Endodermal cell (in vitro differentiated cells): ENCODE results near the gene MAN2B2. TPM values are rescaled to one million over a fixed set of nuclear protein-coding genes. Genes with fewer than 3 reads are reported as not detected.

Experiments
- DNase-seq: peaks from one replicate; pipeline ENCODE4 v3.0.0-alpha.2; 2017
- H3K27ac ChIP-seq: 2 replicates; pipeline ENCODE4 v1.5.1; 2013; ENCODE audit warnings: mild to moderate bottlenecking, low read depth, low read length, moderate library complexity
- H3K27me3 ChIP-seq: 2 replicates; pipeline ENCODE4 v1.6.1; 2013; ENCODE audit warnings: mild to moderate bottlenecking, low read length, moderate library complexity; ENCODE audit not compliant: insufficient read depth, control insufficient read depth, poor library complexity, severe bottlenecking
- H3K36me3 ChIP-seq: 2 replicates; pipeline ENCODE4 v1.7.0; 2013; ENCODE audit warnings: mild to moderate bottlenecking, low read length, moderate library complexity; ENCODE audit not compliant: control insufficient read depth, insufficient read depth
- H3K4me1 ChIP-seq: one replicate; pipeline ENCODE4 v1.7.0; 2013; ENCODE audit warnings: low read length; ENCODE audit not compliant: control insufficient read depth, insufficient read depth
- H3K4me3 ChIP-seq: 2 replicates; pipeline ENCODE4 v1.5.1; 2013; ENCODE audit warnings: mild to moderate bottlenecking, low read length, moderate library complexity
- H3K9ac ChIP-seq: 2 replicates; pipeline ENCODE4 v1.6.1; 2013; ENCODE audit warnings: mild to moderate bottlenecking, low read length, moderate library complexity; ENCODE audit not compliant: poor library complexity, severe bottlenecking; ENCODE audit errors: extremely low read depth
- H3K9me3 ChIP-seq: 2 replicates; pipeline ENCODE4 v1.6.1; 2013; ENCODE audit warnings: mild to moderate bottlenecking, low read length, moderate library complexity; ENCODE audit not compliant: control insufficient read depth
- H3K27ac Mint-ChIP-seq: 2 replicates; pipeline ENCODE4 v1.8.0; 2020; ENCODE audit warnings: mixed read lengths
- H3K27me3 Mint-ChIP-seq: 2 replicates; pipeline ENCODE4 v1.8.0; 2021; ENCODE audit warnings: mild to moderate bottlenecking, mixed read lengths; ENCODE audit not compliant: insufficient read depth
- H3K36me3 Mint-ChIP-seq: 2 replicates; pipeline ENCODE4 v1.8.0; 2020; ENCODE audit warnings: low read depth, mixed read lengths
- H3K4me1 Mint-ChIP-seq: 2 replicates; pipeline ENCODE4 v1.8.0; 2020; ENCODE audit warnings: mixed read lengths
- H3K4me3 Mint-ChIP-seq: 2 replicates; pipeline ENCODE4 v1.8.0; 2020; ENCODE audit warnings: mild to moderate bottlenecking, moderate library complexity, mixed read lengths
- H3K9me3 Mint-ChIP-seq: 2 replicates; pipeline ENCODE4 v1.8.0; 2020; ENCODE audit warnings: mild to moderate bottlenecking, mixed read lengths
- WGBS, 2 experiments: methylation state at CpG; one replicate each; pipeline versions ENCODE4 v1.1.5 to v1.1.7; 2013; ENCODE audit warnings: missing lambda C conversion rate in 2 of 2, mixed read lengths in 1 of 2; ENCODE audit not compliant: insufficient coverage in 1 of 2, insufficient read length in 1 of 2; 5-methylcytosine and 5-hydroxymethylcytosine counted together
- total RNA-seq, 2 donors: library from RNA; stranded (reverse); fragmentation: NEBNext Ultra II Directional in 1 of 2; extraction: Animal tissue kit (Norgen Biotek cat#: 25700) in 1 of 2; gene quantifications; 2 replicates in 1 of 2; 3 replicates in 1 of 2; pipeline ENCODE4 v1.2.1, GENCODE V29; 2021
- TF ChIP-seq, protein P1 (sequence below): fragments of 200-600 bp; sonication (generic); conservative IDR thresholded peaks from 2 replicates; pipeline ENCODE4 v1.5.0; 2021; ENCODE audit warnings: antibody characterized with exemption, mild to moderate bottlenecking

The MAN2B2 gene
- total RNA-seq, 2 donors from 2014 or later: 13.3 to 20.8 TPM

DNA sequence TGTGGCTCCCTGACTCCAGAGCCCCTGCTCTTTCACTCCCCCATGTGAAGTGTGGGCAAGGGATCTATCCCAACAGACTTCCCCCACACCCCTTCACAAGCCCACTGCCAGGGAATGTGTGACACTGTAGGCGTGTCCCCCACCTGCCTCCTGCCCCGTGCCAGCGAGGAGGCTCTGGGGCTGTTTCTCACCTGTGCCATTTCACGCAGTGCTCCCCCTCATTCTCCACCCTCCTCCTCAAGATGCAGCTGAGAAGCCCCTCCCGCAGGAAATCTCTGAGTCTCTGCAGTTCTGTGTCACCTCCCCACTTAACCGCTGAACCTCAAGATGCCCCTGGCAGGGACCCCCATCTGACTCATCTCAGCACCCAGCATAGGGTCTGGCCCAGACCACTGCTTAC lies 5.4 kb downstream of the MAN2B2 start:
- Mint-ChIP-seq H3K9me3 (peaks cover 16% of the 10 kb centered on the region), H3K4me1 (no peaks in the 10 kb centered on the region), H3K27ac (no peak overlapping the region), H3K36me3 (peaks cover 65% of the 10 kb centered on the region), H3K27me3 (peaks cover 1% of the 10 kb centered on the region), H3K4me3 (no peak overlapping the region)
- TF ChIP-seq, protein P1, sequence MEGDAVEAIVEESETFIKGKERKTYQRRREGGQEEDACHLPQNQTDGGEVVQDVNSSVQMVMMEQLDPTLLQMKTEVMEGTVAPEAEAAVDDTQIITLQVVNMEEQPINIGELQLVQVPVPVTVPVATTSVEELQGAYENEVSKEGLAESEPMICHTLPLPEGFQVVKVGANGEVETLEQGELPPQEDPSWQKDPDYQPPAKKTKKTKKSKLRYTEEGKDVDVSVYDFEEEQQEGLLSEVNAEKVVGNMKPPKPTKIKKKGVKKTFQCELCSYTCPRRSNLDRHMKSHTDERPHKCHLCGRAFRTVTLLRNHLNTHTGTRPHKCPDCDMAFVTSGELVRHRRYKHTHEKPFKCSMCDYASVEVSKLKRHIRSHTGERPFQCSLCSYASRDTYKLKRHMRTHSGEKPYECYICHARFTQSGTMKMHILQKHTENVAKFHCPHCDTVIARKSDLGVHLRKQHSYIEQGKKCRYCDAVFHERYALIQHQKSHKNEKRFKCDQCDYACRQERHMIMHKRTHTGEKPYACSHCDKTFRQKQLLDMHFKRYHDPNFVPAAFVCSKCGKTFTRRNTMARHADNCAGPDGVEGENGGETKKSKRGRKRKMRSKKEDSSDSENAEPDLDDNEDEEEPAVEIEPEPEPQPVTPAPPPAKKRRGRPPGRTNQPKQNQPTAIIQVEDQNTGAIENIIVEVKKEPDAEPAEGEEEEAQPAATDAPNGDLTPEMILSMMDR: no peak
- no peaks in the 10 kb centered on the region for H3K4me1 ChIP-seq
- H3K9me3 ChIP-seq: peaks cover 10% of the 10 kb centered on the region
- no peak overlapping the region for H3K27ac ChIP-seq
- H3K36me3 ChIP-seq: peaks cover 30% of the 10 kb centered on the region
- no peak for DNase-seq
- H3K9ac ChIP-seq: no peak overlapping the region
- H3K4me3 ChIP-seq: no peak overlapping the region
- H3K27me3 ChIP-seq: no peaks in the 10 kb centered on the region
- 94 to 96% methylated on average over 4 to 6 of the region's 6 CpGs for WGBS, 2 experiments

DNA sequence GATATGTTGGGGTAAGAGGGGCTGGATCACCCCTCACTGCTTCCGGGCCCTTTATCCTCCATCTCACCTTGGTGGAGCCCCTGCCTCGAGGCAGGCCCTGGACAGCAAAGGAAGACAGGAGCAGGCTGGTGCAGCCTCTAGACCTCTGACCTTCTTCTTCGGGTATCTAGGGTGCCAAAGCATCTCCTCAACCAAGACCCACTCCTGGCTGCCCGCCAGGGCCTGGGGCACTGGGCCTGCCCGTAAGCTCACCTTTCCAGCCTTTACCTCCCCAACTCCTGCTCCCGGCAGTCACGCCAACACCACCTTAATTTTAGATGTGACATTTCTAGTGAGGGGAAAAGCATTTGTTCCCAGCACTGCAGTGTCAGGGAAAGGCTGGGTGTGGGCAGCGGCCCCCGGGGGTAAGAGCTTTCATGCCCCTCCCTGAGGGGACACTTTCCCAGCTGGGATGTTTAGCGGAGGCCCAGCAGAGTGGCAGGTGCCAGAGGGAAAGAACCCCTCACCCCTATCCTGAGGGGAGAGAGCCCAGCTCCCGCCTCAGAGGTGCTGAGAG lies 6.7 kb downstream of the MAN2B2 start:
- Mint-ChIP-seq H3K4me1 (no peaks in the 10 kb centered on the region), H3K4me3 (no peak overlapping the region), H3K27ac (no peak overlapping the region), H3K36me3 (peaks cover 76% of the 10 kb centered on the region), H3K9me3 (peaks cover 16% of the 10 kb centered on the region), H3K27me3 (peaks cover 1% of the 10 kb centered on the region)
- DNase-seq: no peak
- H3K9me3 ChIP-seq: peaks cover 10% of the 10 kb centered on the region
- WGBS, 2 experiments: 92 to 95% methylated on average over 4 to 11 of the region's 11 CpGs
- no peak overlapping the region for H3K4me3 ChIP-seq
- H3K4me1 ChIP-seq: no peaks in the 10 kb centered on the region
- no peaks in the 10 kb centered on the region for H3K27me3 ChIP-seq
- H3K9ac ChIP-seq: no peak overlapping the region
- peaks cover 30% of the 10 kb centered on the region for H3K36me3 ChIP-seq
- TF ChIP-seq, protein P1: no peak
- H3K27ac ChIP-seq: no peak overlapping the region

DNA sequence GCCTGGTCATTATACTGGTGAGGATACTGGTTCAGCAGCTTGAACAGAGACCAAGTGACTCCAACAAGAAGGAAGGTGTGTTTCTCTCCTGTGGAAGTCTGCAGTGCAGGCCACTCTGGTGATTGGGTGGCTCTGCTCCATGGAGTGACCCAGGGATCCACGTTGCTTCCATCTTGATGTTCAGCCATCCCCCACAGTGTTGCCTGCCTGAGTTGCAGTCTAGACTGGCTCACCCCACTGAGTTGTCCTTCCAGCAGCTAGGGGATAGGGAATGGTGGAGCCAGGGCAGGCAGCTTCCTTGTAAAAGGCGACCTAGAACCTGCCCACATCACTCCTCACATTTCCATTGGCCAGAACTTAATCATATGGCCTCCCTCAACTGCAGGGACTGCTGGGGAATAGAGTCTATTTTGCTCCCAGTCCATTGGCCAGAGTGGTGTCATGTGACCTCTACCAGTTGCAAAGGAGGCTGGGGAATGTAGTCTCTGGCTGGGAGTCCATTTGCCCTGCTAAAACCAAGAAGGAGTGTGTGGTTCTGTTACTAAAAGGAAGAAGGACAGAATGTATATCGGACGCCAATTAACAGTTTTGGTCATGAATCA lies 8.0 kb downstream of the MAN2B2 start:
- TF ChIP-seq, protein P1: no peak
- Mint-ChIP-seq H3K36me3 (peaks cover 71% of the 10 kb centered on the region), H3K27ac (no peak overlapping the region), H3K27me3 (peaks cover 1% of the 10 kb centered on the region), H3K4me3 (no peak overlapping the region), H3K9me3 (peaks cover 16% of the 10 kb centered on the region), H3K4me1 (no peaks in the 10 kb centered on the region)
- H3K27ac ChIP-seq: no peak overlapping the region
- DNase-seq: peak; percentile 73
- peaks cover 10% of the 10 kb centered on the region for H3K9me3 ChIP-seq
- no peak overlapping the region for H3K9ac ChIP-seq
- no peaks in the 10 kb centered on the region for H3K4me1 ChIP-seq
- H3K27me3 ChIP-seq: no peaks in the 10 kb centered on the region
- WGBS, 2 experiments: 94 to 95% methylated on average over 3 to 4 of the region's 4 CpGs
- H3K4me3 ChIP-seq: peak overlapping the region; percentile 29
- peaks cover 30% of the 10 kb centered on the region for H3K36me3 ChIP-seq
